Panc1 (cell line): ENCODE measurements around the gene HLA-DRB1.

Experiments
- CTCF ChIP-seq: fragments of 450-650 bp; IDR thresholded peaks from 2 replicates; pipeline ENCODE4 v1.5.1; 2017; ENCODE audit warnings: mild to moderate bottlenecking
- POLR2AphosphoS5 ChIP-seq: IDR thresholded peaks from 2 replicates; pipeline ENCODE4 v1.6.1; 2012; ENCODE audit warnings: mild to moderate bottlenecking, low read depth, low read length, moderate library complexity
- TCF7L2 ChIP-seq: IDR thresholded peaks from 2 replicates; pipeline ENCODE4 v1.6.1; 2011; ENCODE audit warnings: mild to moderate bottlenecking, low read depth, low read length, inconsistent platforms

- TF ChIP-seq CTCF (peak; percentile 57), POLR2AphosphoS5 (no peak), TCF7L2 (no peak)
Observed at GRCh38 chr6:32622545-32623401, 33.1 kb upstream of the HLA-DRB1 start.
